ENCODE results near the gene MVP. TPM values are rescaled to one million over a fixed set of nuclear protein-coding genes. Genes with fewer than 3 reads are reported as not detected.
A peak's percentile ranks its signal among the peaks of the same experiment; 100 is the strongest.
"Not testable (repeated sequence)": the region's sequence is repeated elsewhere in the genome, so short reads cannot be mapped to it uniquely, and the experiment has no call there.

Gene MVP
- total and polyA plus RNA-seq, 5 donors from 2014 or later, result 116 to 163 (median 143) TPM

DNA sequence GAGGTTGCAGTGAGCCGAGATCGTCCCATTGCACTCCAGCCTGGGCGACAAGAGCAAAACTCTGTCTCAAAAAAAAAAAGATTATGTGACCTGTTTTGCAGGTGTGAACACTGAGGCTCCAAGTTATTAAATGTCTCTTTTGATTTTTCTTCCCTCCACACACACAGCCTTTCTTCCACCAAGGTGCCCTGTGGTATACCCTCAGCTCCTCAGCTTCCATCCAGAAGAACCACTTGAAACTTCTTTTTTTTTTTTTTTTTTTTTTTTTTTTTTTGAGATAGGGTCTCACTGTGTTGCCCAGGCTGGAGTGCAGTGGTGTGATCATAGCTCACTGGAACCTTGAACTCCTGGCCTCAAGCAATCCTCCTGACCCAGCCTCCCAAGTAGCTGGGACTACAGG lies 69.1 kb downstream of the MVP start:
- H3K4me3 Mint-ChIP-seq; H3K9me3 Mint-ChIP-seq; ATAC-seq (ENCODE audit: low read depth in 2 of 2); H3K4me1 ChIP-seq (ENCODE audit: control insufficient read depth, insufficient read depth, low read length, poor library complexity, severe bottlenecking); H3K9me3 ChIP-seq (ENCODE audit: control insufficient read depth in 2 of 2, low read length in 2 of 2); H3K27me3 ChIP-seq (ENCODE audit: control insufficient read depth, insufficient read depth, low read length); H3K4me3 ChIP-seq (ENCODE audit: low read depth, low read length); H3K27ac ChIP-seq (ENCODE audit: insufficient read depth, low read length, poor library complexity, severe bottlenecking); H3K27me3 Mint-ChIP-seq; H3K36me3 Mint-ChIP-seq; H3K27ac Mint-ChIP-seq; H3K4me1 Mint-ChIP-seq; DNase-seq; H3K36me3 ChIP-seq (ENCODE audit: control insufficient read depth, insufficient read depth, low read length): not testable (repeated sequence)

DNA sequence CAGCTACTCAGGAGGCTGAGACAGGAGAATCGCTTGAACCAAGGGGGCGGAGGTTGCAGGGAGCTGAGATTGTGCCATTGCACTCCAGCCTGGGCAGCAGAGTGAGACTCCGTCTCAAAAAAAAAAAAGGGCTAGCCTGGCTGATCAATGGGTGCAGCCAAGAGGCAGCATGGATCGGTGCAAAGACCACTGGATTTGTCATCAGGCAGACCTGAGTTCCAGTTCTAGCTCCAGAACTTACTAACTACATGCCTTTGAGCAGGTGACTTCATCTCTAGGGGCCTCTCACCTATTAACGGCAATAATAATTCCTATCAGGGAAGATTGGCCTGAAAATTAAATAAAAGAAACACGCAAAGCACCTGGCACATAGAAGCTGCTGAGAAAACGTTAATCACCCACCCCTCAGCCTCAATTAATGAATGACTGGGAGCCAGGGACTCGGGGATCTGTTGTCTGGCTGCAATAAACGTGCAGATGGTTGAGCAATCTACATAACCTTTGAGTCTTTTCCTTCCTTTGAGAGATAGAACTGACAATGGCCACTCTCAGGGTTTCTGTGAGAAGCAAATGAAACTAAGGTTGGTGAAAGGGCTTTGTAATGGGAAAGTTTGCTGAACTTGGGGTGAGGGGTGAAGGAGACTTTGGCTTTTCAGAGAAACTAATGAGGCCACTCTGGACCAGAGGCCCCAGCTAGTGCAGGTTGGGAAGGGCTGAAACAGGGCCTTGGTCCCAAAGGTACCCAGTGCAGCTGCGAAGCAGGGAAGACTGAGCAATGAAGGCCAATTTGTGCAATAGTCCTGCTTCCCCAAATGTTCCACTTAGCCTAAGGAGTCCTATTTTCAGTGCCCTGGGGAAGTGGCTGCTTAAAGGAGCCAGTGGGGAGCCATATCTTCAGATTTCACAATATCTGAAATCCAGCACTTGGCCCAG lies 71.5 kb downstream of the MVP start:
- no peak overlapping the region for H3K4me3 ChIP-seq (ENCODE audit: low read depth, low read length)
- ATAC-seq (ENCODE audit: low read depth in 2 of 2) (no peak), DNase-seq (no peak)
- no peaks in the 10 kb centered on the region for H3K9me3 ChIP-seq (ENCODE audit: control insufficient read depth in 2 of 2, low read length in 2 of 2)
- H3K27ac ChIP-seq (ENCODE audit: insufficient read depth, low read length, poor library complexity, severe bottlenecking), result no peak overlapping the region
- H3K27me3 ChIP-seq (ENCODE audit: control insufficient read depth, insufficient read depth, low read length), result no peaks in the 10 kb centered on the region
- no peaks in the 10 kb centered on the region for H3K4me1 ChIP-seq (ENCODE audit: control insufficient read depth, insufficient read depth, low read length, poor library complexity, severe bottlenecking)
- Mint-ChIP-seq H3K36me3 (no peaks in the 10 kb centered on the region), H3K27me3 (peaks cover 13% of the 10 kb centered on the region), H3K27ac (no peak overlapping the region), H3K4me3 (no peak overlapping the region), H3K4me1 (no peaks in the 10 kb centered on the region), H3K9me3 (peaks cover 0 to 1% (median 0%) of the 10 kb centered on the region in 7 donors)
- no peaks in the 10 kb centered on the region for H3K36me3 ChIP-seq (ENCODE audit: control insufficient read depth, insufficient read depth, low read length)

DNA sequence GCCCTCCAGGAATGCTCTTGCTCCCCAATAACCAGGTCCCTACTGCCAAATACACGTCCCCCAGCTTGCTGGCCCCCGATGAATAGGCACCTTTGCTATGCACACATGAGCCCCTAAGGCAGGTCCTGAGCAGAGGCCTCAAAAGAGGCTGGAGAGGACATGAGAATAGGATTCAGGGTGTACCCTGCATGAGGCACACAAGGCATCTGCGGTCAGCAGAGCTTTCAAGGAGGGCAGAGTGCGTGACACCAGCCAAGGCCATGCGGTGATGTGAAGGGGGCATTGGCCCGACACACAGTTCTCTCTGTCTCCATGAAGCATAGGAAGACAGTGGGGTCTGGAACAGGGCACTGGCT lies 72.2 kb downstream of the MVP start:
- Histone ChIP-seq H3K4me1 (ENCODE audit: control insufficient read depth, insufficient read depth, low read length, poor library complexity, severe bottlenecking) (no peaks in the 10 kb centered on the region), H3K9me3 (ENCODE audit: control insufficient read depth in 2 of 2, low read length in 2 of 2) (no peaks in the 10 kb centered on the region), H3K36me3 (ENCODE audit: control insufficient read depth, insufficient read depth, low read length) (no peaks in the 10 kb centered on the region), H3K4me3 (ENCODE audit: low read depth, low read length) (no peak overlapping the region), H3K27me3 (ENCODE audit: control insufficient read depth, insufficient read depth, low read length) (peaks cover 3% of the 10 kb centered on the region), H3K27ac (ENCODE audit: insufficient read depth, low read length, poor library complexity, severe bottlenecking) (no peak overlapping the region)
- no peak overlapping the region for H3K27ac Mint-ChIP-seq
- H3K4me3 Mint-ChIP-seq, result no peak overlapping the region
- H3K36me3 Mint-ChIP-seq, result no peaks in the 10 kb centered on the region
- peaks cover 0 to 3% (median under 1%) of the 10 kb centered on the region in 4 donors for H3K4me1 Mint-ChIP-seq
- peaks cover 0 to 1% (median 0%) of the 10 kb centered on the region in 7 donors for H3K9me3 Mint-ChIP-seq
- H3K27me3 Mint-ChIP-seq, result peaks cover 17% of the 10 kb centered on the region
- DNase-seq, result no peak
- ATAC-seq (ENCODE audit: low read depth in 2 of 2), result no peak

DNA sequence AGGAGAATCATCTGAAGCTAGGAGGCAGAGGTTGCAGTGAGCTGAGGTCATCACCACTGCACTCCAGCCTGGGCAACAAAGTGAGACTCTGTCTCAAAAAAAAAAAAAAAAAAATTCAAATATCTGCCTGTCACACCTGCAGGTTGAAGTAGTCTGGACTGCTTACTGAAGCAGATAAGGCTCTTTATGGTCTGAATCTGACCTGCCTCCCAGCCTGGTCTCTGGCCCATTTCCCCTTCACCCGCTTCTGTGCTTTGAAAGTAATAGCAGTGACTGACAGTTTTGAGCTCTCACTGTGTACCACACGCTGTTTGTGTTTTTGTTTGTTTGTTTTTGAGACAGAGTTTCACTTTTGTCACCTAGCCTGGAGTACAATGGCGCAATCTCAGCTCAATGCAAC lies 73.3 kb downstream of the MVP start:
- DNase-seq, result no peak
- Mint-ChIP-seq H3K27ac (no peak overlapping the region), H3K9me3 (peaks cover 0 to 1% (median 0%) of the 10 kb centered on the region in 7 donors), H3K4me3 (no peak overlapping the region), H3K36me3 (no peaks in the 10 kb centered on the region), H3K27me3 (peaks cover 26% of the 10 kb centered on the region), H3K4me1 (peaks cover 0 to 6% (median 2%) of the 10 kb centered on the region in 4 donors)
- no peaks in the 10 kb centered on the region for H3K9me3 ChIP-seq (ENCODE audit: control insufficient read depth in 2 of 2, low read length in 2 of 2)
- H3K4me3 ChIP-seq (ENCODE audit: low read depth, low read length), result no peak overlapping the region
- H3K27ac ChIP-seq (ENCODE audit: insufficient read depth, low read length, poor library complexity, severe bottlenecking), result no peak overlapping the region
- H3K4me1 ChIP-seq (ENCODE audit: control insufficient read depth, insufficient read depth, low read length, poor library complexity, severe bottlenecking), result no peaks in the 10 kb centered on the region
- no peaks in the 10 kb centered on the region for H3K36me3 ChIP-seq (ENCODE audit: control insufficient read depth, insufficient read depth, low read length)
- H3K27me3 ChIP-seq (ENCODE audit: control insufficient read depth, insufficient read depth, low read length), result peaks cover 9% of the 10 kb centered on the region
- no peak for ATAC-seq (ENCODE audit: low read depth in 2 of 2)

- peaks cover 4% of the 10 kb centered on the region for H3K4me1 ChIP-seq (ENCODE audit: control insufficient read depth, insufficient read depth, low read length, poor library complexity, severe bottlenecking)
- no peaks in the 10 kb centered on the region for H3K36me3 ChIP-seq (ENCODE audit: control insufficient read depth, insufficient read depth, low read length)
- no peak overlapping the region for H3K4me3 ChIP-seq (ENCODE audit: low read depth, low read length)
- H3K27me3 ChIP-seq (ENCODE audit: control insufficient read depth, insufficient read depth, low read length), result peaks cover 9% of the 10 kb centered on the region
- no peak for ATAC-seq (ENCODE audit: low read depth in 2 of 2)
- peaks cover 0 to 8% (median 2%) of the 10 kb centered on the region in 4 donors for H3K4me1 Mint-ChIP-seq
- DNase-seq, result no peak
- H3K4me3 Mint-ChIP-seq, result no peak overlapping the region
- H3K9me3 ChIP-seq (ENCODE audit: control insufficient read depth in 2 of 2, low read length in 2 of 2), result no peaks in the 10 kb centered on the region
- peaks cover 26% of the 10 kb centered on the region for H3K27me3 Mint-ChIP-seq
- no peak overlapping the region for H3K27ac ChIP-seq (ENCODE audit: insufficient read depth, low read length, poor library complexity, severe bottlenecking)
- H3K9me3 Mint-ChIP-seq, result peaks cover 0 to 1% (median 0%) of the 10 kb centered on the region in 7 donors
- no peak overlapping the region for H3K27ac Mint-ChIP-seq
- H3K36me3 Mint-ChIP-seq, result no peaks in the 10 kb centered on the region
Observed at GRCh38 chr16:29894352-29894751, 74.1 kb downstream of the MVP start.

DNA sequence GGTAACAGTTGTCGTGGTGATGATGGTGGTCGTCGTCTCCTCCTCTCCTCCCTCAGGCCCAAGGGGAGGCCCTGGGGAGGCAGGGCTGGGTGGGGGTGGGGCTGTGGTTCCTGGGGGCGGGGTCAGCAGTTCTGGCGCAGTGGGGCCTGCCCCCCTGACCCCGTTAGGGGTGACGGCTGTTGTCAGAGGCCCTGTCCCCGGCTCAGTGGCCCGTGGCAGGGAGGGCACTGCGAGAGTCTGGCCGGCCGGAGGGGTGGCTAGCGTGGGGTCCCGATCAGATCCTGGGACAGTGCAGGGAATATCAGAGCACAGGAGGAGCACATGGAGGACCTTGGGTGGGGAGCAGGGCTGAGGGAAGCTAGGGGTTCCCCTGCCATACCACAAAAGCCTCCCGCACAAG lies 76.6 kb downstream of the MVP start:
- H3K4me3 Mint-ChIP-seq, result no peak overlapping the region
- ATAC-seq (ENCODE audit: low read depth in 2 of 2), result no peak

GRCh38 chr16:29897333-29897732 lies 77.1 kb downstream of the MVP start:
- no peak for DNase-seq
- H3K9me3 Mint-ChIP-seq, result peaks cover 0 to 1% (median 0%) of the 10 kb centered on the region in 7 donors
- Histone ChIP-seq H3K27ac (ENCODE audit: insufficient read depth, low read length, poor library complexity, severe bottlenecking) (no peak overlapping the region), H3K9me3 (ENCODE audit: control insufficient read depth in 2 of 2, low read length in 2 of 2) (no peaks in the 10 kb centered on the region), H3K4me3 (ENCODE audit: low read depth, low read length) (no peak overlapping the region), H3K27me3 (ENCODE audit: control insufficient read depth, insufficient read depth, low read length) (peaks cover 11% of the 10 kb centered on the region), H3K4me1 (ENCODE audit: control insufficient read depth, insufficient read depth, low read length, poor library complexity, severe bottlenecking) (peaks cover 17% of the 10 kb centered on the region), H3K36me3 (ENCODE audit: control insufficient read depth, insufficient read depth, low read length) (no peaks in the 10 kb centered on the region)
- H3K4me3 Mint-ChIP-seq, result peak overlapping the region in 1 of 4 donors; percentile 42
- H3K36me3 Mint-ChIP-seq, result no peaks in the 10 kb centered on the region
- ATAC-seq (ENCODE audit: low read depth in 2 of 2), result no peak
- H3K27ac Mint-ChIP-seq, result no peak overlapping the region
- H3K27me3 Mint-ChIP-seq, result peaks cover 34% of the 10 kb centered on the region
- H3K4me1 Mint-ChIP-seq, result peaks cover 0 to 15% (median 4%) of the 10 kb centered on the region in 4 donors

More for the DNA sequence above, 76.6 kb downstream of the MVP start:
- H3K27ac Mint-ChIP-seq, result no peak overlapping the region
- Histone ChIP-seq H3K27ac (ENCODE audit: insufficient read depth, low read length, poor library complexity, severe bottlenecking) (no peak overlapping the region), H3K4me1 (ENCODE audit: control insufficient read depth, insufficient read depth, low read length, poor library complexity, severe bottlenecking) (peaks cover 17% of the 10 kb centered on the region), H3K27me3 (ENCODE audit: control insufficient read depth, insufficient read depth, low read length) (peaks cover 11% of the 10 kb centered on the region), H3K9me3 (ENCODE audit: control insufficient read depth in 2 of 2, low read length in 2 of 2) (no peaks in the 10 kb centered on the region), H3K36me3 (ENCODE audit: control insufficient read depth, insufficient read depth, low read length) (no peaks in the 10 kb centered on the region), H3K4me3 (ENCODE audit: low read depth, low read length) (no peak overlapping the region)
- H3K9me3 Mint-ChIP-seq, result peaks cover 0 to 1% (median 0%) of the 10 kb centered on the region in 7 donors
- no peak for DNase-seq
- H3K27me3 Mint-ChIP-seq, result peaks cover 29% of the 10 kb centered on the region
- no peaks in the 10 kb centered on the region for H3K36me3 Mint-ChIP-seq
- H3K4me1 Mint-ChIP-seq, result peaks cover 0 to 15% (median 3%) of the 10 kb centered on the region in 4 donors

Data from CD4-positive, CD25-positive, alpha-beta regulatory T cell (primary cell).